ENCODE measurements around the gene NCKAP5. TPM values are rescaled to one million over a fixed set of nuclear protein-coding genes. Genes with fewer than 3 reads are reported as not detected.

The NCKAP5 gene
- polyA plus RNA-seq, 3 donors = not detected

- no peak overlapping the region for H3K9ac ChIP-seq (ENCODE audit: insufficient read depth, low read length, poor library complexity, severe bottlenecking)
- DNase-seq = no peak
- no peak overlapping the region for H3K4me2 ChIP-seq (replicated peaks; ENCODE audit: extremely low read depth, low read length, poor library complexity, severe bottlenecking)
- Mint-ChIP-seq H3K9me3 (peaks cover 0 to 6% (median 2%) of the 10 kb centered on the region in 7 donors), H3K4me3 (no peak overlapping the region), H3K4me1 (peaks cover 2% of the 10 kb centered on the region), H3K27me3 (ENCODE audit: low read depth in 3 of 3) (peaks cover 1 to 6% (median 2%) of the 10 kb centered on the region in 3 donors), H3K27ac (no peak overlapping the region), H3K36me3 (no peaks in the 10 kb centered on the region)
- no peaks in the 10 kb centered on the region for H3K4me1 ChIP-seq (ENCODE audit: control insufficient read depth in 1 of 2, insufficient read depth in 2 of 2, low read length in 2 of 2)
- WGBS (ENCODE audit: insufficient coverage) = 67% methylated on average over 1 of the region's 1 CpG
- H3K27me3 ChIP-seq (ENCODE audit: control insufficient read depth in 2 of 2, insufficient read depth in 2 of 2, low read length in 2 of 2) = no peaks in the 10 kb centered on the region
- intact Hi-C loops (cut with micrococcal nuclease) = no loop called here
- no peaks in the 10 kb centered on the region for H3K79me2 ChIP-seq (ENCODE audit: insufficient read depth, low read length)
- H4K20me1 ChIP-seq (ENCODE audit: insufficient read depth, low read length) = no peaks in the 10 kb centered on the region
- H3K27ac ChIP-seq (ENCODE audit: low read depth in 1 of 2, low read length in 2 of 2) = no peak overlapping the region
- no peak for TF ChIP-seq CTCF (IDR thresholded peaks at IDR 0.05)
- H3K4me3 ChIP-seq (replicated peaks in 1 of 3; ENCODE audit: low read depth in 2 of 3, low read length in 3 of 3) = no peak overlapping the region
- H3K36me3 ChIP-seq (replicated peaks in 1 of 2; ENCODE audit: control insufficient read depth in 1 of 2, insufficient read depth in 2 of 2, low read length in 2 of 2) = no peaks in the 10 kb centered on the region
- no peak overlapping the region for H2AFZ ChIP-seq (ENCODE audit: insufficient read depth, low read depth, low read length, poor library complexity, severe bottlenecking)
- no peaks in the 10 kb centered on the region for H3K9me3 ChIP-seq (replicated peaks in 1 of 2; ENCODE audit: control insufficient read depth in 1 of 2, insufficient read depth in 1 of 2, low read length in 2 of 2)
Measured at GRCh38 chr2:132636346-132636745, 931.9 kb downstream of the NCKAP5 start.

GRCh38 chr2:132633635-132634034 lies 934.6 kb downstream of the NCKAP5 start:
- H4K20me1 ChIP-seq (ENCODE audit: insufficient read depth, low read length) = no peaks in the 10 kb centered on the region
- no peak overlapping the region for H3K4me2 ChIP-seq (replicated peaks; ENCODE audit: extremely low read depth, low read length, poor library complexity, severe bottlenecking)
- intact Hi-C loops (cut with micrococcal nuclease) = no loop called here
- H3K4me1 ChIP-seq (ENCODE audit: control insufficient read depth in 1 of 2, insufficient read depth in 2 of 2, low read length in 2 of 2) = no peaks in the 10 kb centered on the region
- Mint-ChIP-seq H3K27me3 (ENCODE audit: low read depth in 3 of 3) (peaks cover 2 to 4% (median 4%) of the 10 kb centered on the region in 3 donors), H3K27ac (no peak overlapping the region), H3K36me3 (no peaks in the 10 kb centered on the region), H3K9me3 (peaks cover 0 to 6% (median 2%) of the 10 kb centered on the region in 7 donors), H3K4me1 (peaks cover 2% of the 10 kb centered on the region), H3K4me3 (no peak overlapping the region)
- no peak for DNase-seq
- no peaks in the 10 kb centered on the region for H3K79me2 ChIP-seq (ENCODE audit: insufficient read depth, low read length)
- no peak overlapping the region for H3K4me3 ChIP-seq (replicated peaks in 1 of 3; ENCODE audit: low read depth in 2 of 3, low read length in 3 of 3)
- WGBS (ENCODE audit: insufficient coverage) = 100% methylated on average over 2 of the region's 2 CpGs
- H3K36me3 ChIP-seq (replicated peaks in 1 of 2; ENCODE audit: control insufficient read depth in 1 of 2, insufficient read depth in 2 of 2, low read length in 2 of 2) = no peaks in the 10 kb centered on the region
- no peak overlapping the region for H2AFZ ChIP-seq (ENCODE audit: insufficient read depth, low read depth, low read length, poor library complexity, severe bottlenecking)
- no peak for TF ChIP-seq CTCF (IDR thresholded peaks at IDR 0.05)
- H3K27ac ChIP-seq (ENCODE audit: low read depth in 1 of 2, low read length in 2 of 2) = no peak overlapping the region
- H3K27me3 ChIP-seq (ENCODE audit: control insufficient read depth in 2 of 2, insufficient read depth in 2 of 2, low read length in 2 of 2) = no peaks in the 10 kb centered on the region
- H3K9me3 ChIP-seq (replicated peaks in 1 of 2; ENCODE audit: control insufficient read depth in 1 of 2, insufficient read depth in 1 of 2, low read length in 2 of 2) = no peaks in the 10 kb centered on the region
- no peak overlapping the region for H3K9ac ChIP-seq (ENCODE audit: insufficient read depth, low read length, poor library complexity, severe bottlenecking)
